ENCODE data around the gene SKOR1. TPM values are rescaled to one million over a fixed set of nuclear protein-coding genes. Genes with fewer than 3 reads are reported as not detected.

Gene SKOR1
- total RNA-seq, 5 donors from 2014 or later (not counting 1 experiment from before 2014, with no cell fraction given): 0.79 to 2.7 (median 1.3) TPM

DNA sequence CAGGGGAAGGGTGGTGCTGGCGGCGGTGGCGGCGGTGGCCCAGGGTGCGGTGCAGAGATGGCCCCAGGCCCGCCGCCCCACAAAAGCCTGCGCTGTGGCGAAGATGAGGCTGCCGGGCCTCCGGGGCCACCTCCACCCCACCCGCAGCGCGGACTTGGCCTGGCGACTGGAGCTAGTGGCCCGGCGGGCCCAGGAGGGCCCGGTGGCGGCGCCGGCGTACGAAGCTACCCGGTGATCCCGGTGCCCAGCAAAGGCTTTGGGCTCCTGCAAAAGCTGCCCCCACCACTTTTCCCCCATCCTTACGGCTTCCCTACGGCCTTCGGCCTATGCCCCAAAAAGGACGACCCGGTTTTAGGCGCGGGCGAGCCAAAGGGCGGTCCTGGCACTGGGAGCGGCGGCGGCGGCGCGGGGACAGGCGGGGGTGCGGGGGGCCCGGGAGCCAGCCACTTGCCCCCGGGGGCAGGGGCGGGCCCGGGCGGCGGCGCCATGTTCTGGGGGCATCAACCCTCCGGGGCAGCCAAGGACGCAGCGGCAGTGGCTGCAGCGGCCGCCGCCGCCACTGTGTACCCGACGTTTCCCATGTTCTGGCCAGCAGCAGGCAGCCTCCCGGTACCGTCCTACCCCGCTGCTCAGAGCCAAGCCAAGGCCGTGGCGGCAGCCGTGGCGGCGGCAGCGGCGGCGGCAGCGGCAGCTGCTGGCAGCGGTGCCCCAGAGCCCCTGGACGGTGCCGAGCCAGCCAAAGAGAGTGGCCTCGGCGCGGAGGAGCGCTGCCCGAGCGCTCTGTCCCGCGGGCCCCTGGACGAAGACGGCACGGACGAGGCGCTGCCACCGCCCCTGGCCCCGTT, 1.6 kb downstream of the SKOR1 start:
- H3K27ac Mint-ChIP-seq: no peak overlapping the region
- H3K36me3 ChIP-seq (ENCODE audit: control insufficient read depth in 2 of 2, extremely low read depth in 1 of 2, insufficient read depth in 1 of 2, low read length in 1 of 2): no peaks in the 10 kb centered on the region
- H3K27me3 Mint-ChIP-seq: peaks cover 50 to 73% of the 10 kb centered on the region in 2 donors
- H3K27ac ChIP-seq (ENCODE audit: low read length): no peak overlapping the region
- DNase-seq (peak in 1 of 35 experiments; percentile 10), ATAC-seq (replicated peaks in 1 of 4) (no peak)
- H3K4me1 Mint-ChIP-seq: peaks cover 40 to 57% (median 52%) of the 10 kb centered on the region in 3 donors
- no peaks in the 10 kb centered on the region for H3K9me3 ChIP-seq
- peaks cover 10 to 89% of the 10 kb centered on the region in 2 experiments for H3K27me3 ChIP-seq (replicated peaks in 1 of 2; ENCODE audit: control insufficient read depth in 2 of 2, extremely low read depth in 1 of 2, insufficient read depth in 2 of 2, low read length in 1 of 2)
- H3K4me3 ChIP-seq (ENCODE audit: control insufficient read depth in 1 of 2, extremely low read depth in 1 of 2, low read length in 1 of 2): no peak overlapping the region
- ChIA-PET CTCF (no interaction called here), POLR2A (no interaction called here)
- H3K4me1 ChIP-seq (ENCODE audit: control insufficient read depth in 1 of 2, extremely low read depth in 1 of 2, insufficient read depth in 2 of 2, low read length in 2 of 2): peaks cover 7 to 68% of the 10 kb centered on the region in 2 experiments
- H3K9me3 Mint-ChIP-seq: no peaks in the 10 kb centered on the region
- peak overlapping the region in 1 of 3 donors; percentile 87 for H3K4me3 Mint-ChIP-seq
- H3K36me3 Mint-ChIP-seq: no peaks in the 10 kb centered on the region
- 14% methylated on average over 88 of the region's 88 CpGs for WGBS (ENCODE audit: insufficient coverage)

DNA sequence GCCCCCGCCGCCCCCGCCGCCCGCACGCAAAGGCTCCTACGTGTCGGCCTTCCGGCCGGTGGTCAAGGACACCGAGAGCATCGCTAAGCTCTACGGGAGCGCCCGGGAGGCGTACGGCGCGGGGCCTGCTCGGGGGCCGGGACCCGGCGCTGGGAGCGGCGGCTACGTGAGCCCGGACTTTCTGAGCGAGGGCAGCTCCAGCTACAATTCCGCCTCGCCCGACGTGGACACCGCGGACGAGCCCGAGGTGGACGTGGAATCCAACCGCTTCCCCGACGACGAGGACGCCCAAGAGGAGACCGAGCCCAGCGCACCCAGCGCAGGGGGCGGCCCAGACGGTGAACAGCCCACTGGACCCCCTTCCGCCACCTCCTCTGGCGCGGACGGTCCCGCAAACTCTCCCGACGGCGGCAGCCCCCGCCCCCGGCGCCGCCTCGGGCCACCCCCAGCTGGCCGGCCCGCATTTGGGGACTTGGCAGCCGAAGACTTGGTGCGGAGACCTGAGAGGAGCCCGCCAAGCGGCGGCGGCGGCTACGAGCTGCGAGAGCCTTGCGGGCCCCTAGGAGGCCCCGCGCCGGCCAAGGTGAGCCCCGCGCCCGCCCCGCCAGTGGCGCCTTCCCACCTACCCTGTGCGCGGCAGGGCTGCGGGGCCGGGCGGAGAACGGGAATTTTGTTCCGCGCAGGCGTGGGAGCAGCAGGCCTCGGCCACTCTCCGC, 2.4 kb downstream of the SKOR1 start:
- Histone ChIP-seq H3K27ac (ENCODE audit: low read length) (no peak overlapping the region), H3K4me3 (ENCODE audit: control insufficient read depth in 1 of 2, extremely low read depth in 1 of 2, low read length in 1 of 2) (peak overlapping the region in 1 of 2 donors; percentile 25), H3K4me1 (ENCODE audit: control insufficient read depth in 1 of 2, extremely low read depth in 1 of 2, insufficient read depth in 2 of 2, low read length in 2 of 2) (peaks cover 10 to 65% of the 10 kb centered on the region in 2 experiments), H3K27me3 (replicated peaks in 1 of 2; ENCODE audit: control insufficient read depth in 2 of 2, extremely low read depth in 1 of 2, insufficient read depth in 2 of 2, low read length in 1 of 2) (peaks cover 12 to 89% of the 10 kb centered on the region in 2 experiments), H3K36me3 (ENCODE audit: control insufficient read depth in 2 of 2, extremely low read depth in 1 of 2, insufficient read depth in 1 of 2, low read length in 1 of 2) (no peaks in the 10 kb centered on the region), H3K9me3 (no peaks in the 10 kb centered on the region)
- WGBS (ENCODE audit: insufficient coverage): 10% methylated on average over 91 of the region's 91 CpGs
- H3K36me3 Mint-ChIP-seq: no peaks in the 10 kb centered on the region
- H3K27ac Mint-ChIP-seq: no peak overlapping the region
- DNase-seq: peak in 1 of 35 experiments; percentile 16
- CTCF ChIA-PET: no interaction called here
- peak in 1 of 4 experiments; percentile 27 for ATAC-seq (replicated peaks in 1 of 4)
- POLR2A ChIA-PET: no interaction called here
- H3K4me1 Mint-ChIP-seq: peaks cover 33 to 50% (median 46%) of the 10 kb centered on the region in 3 donors
- H3K4me3 Mint-ChIP-seq: peak overlapping the region in 1 of 3 donors; percentile 75
- peaks cover 49 to 69% of the 10 kb centered on the region in 2 donors for H3K27me3 Mint-ChIP-seq
- no peaks in the 10 kb centered on the region for H3K9me3 Mint-ChIP-seq

DNA sequence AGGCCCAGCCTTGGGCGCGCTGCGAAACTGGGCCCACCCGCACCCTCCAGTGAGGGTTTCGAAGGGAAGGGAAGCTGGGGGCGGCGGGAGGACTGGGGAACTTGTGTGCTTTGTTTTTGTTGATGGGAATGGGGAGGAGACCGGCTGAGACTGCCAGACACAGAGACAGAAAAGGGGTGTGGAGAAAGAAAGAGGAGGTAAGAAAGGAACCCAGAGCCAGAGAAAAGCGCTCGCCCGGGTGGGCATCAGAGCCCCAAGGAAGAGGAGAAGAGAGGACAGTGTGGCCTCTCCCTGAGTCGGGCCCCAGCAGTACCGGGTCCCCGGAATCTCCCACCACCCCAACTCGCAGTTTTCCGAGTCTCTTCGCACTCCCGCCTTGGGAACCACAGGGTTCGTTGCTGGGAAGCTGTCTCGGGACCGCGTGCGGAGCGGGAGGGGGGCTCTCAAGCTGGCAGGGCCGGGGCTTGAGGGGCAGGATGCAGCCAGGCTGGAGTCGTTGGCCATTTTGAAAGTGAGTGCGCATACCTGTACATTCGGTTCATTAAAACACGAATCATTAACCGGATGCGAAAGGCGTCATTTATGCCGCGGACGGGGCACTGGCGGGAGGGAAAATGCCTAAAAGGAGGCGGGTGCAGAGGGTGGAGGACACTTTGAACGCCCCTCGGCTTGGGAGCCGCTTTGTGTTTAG, 3.1 kb downstream of the SKOR1 start:
- Mint-ChIP-seq H3K27ac (peak overlapping the region in 1 of 2 donors; percentile 23), H3K36me3 (no peaks in the 10 kb centered on the region), H3K4me1 (peaks cover 39 to 55% (median 52%) of the 10 kb centered on the region in 3 donors), H3K9me3 (no peaks in the 10 kb centered on the region), H3K27me3 (peaks cover 53 to 73% of the 10 kb centered on the region in 2 donors), H3K4me3 (peak overlapping the region; percentile 39 to 75 (median 49))
- Histone ChIP-seq H3K4me3 (ENCODE audit: control insufficient read depth in 1 of 2, extremely low read depth in 1 of 2, low read length in 1 of 2) (peak overlapping the region in 1 of 2 donors; percentile 59), H3K9me3 (no peaks in the 10 kb centered on the region), H3K27me3 (replicated peaks in 1 of 2; ENCODE audit: control insufficient read depth in 2 of 2, extremely low read depth in 1 of 2, insufficient read depth in 2 of 2, low read length in 1 of 2) (peaks cover 14 to 93% of the 10 kb centered on the region in 2 experiments), H3K36me3 (ENCODE audit: control insufficient read depth in 2 of 2, extremely low read depth in 1 of 2, insufficient read depth in 1 of 2, low read length in 1 of 2) (no peaks in the 10 kb centered on the region), H3K4me1 (ENCODE audit: control insufficient read depth in 1 of 2, extremely low read depth in 1 of 2, insufficient read depth in 2 of 2, low read length in 2 of 2) (peaks cover 15 to 68% of the 10 kb centered on the region in 2 experiments), H3K27ac (ENCODE audit: low read length) (no peak overlapping the region)
- ChIA-PET CTCF (no interaction called here), POLR2A (no interaction called here)
- DNase-seq (peak in 1 of 35 experiments; percentile 17), ATAC-seq (replicated peaks in 1 of 4) (no peak)
- WGBS (ENCODE audit: insufficient coverage): 9% methylated on average over 28 of the region's 40 CpGs

DNA sequence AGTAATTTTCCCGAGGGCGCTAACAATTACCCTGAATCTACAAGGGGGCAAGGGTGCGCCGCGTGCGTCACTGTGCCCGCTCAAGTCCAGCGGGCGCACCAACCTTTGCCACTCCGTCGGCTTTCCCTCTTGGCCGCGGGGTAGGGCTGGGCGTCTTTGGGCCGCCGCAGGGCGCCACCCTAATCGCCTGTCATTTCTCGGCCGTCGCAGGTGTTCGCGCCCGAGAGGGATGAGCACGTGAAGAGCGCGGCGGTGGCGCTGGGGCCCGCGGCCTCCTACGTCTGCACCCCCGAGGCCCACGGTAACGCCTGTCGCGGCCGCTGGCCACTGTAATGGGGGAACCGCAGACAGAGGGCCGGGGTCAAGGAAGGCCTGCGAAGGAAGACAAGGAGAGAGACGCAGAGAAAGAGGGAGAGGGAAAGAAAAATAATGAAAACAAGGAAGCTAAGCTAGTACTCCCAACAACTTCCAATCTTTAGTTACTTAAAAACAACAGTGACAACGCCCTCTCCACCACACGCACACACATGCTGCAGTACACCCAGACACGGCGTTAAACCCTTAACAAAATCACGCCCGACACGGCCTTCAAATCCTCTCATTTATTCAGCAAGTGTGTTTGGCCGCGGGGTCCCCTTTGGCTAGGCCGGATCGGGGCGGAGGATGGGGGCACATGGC, 3.8 kb downstream of the SKOR1 start:
- POLR2A ChIA-PET: no interaction called here
- Mint-ChIP-seq H3K36me3 (no peaks in the 10 kb centered on the region), H3K4me1 (peaks cover 39 to 54% (median 51%) of the 10 kb centered on the region in 3 donors), H3K9me3 (no peaks in the 10 kb centered on the region), H3K27ac (no peak overlapping the region), H3K4me3 (peak overlapping the region in 2 of 3 donors; percentile 9 to 75), H3K27me3 (peaks cover 53 to 73% of the 10 kb centered on the region in 2 donors)
- peak overlapping the region in 1 of 2 donors; percentile 59 for H3K4me3 ChIP-seq (ENCODE audit: control insufficient read depth in 1 of 2, extremely low read depth in 1 of 2, low read length in 1 of 2)
- peaks cover 20 to 69% of the 10 kb centered on the region in 2 experiments for H3K4me1 ChIP-seq (ENCODE audit: control insufficient read depth in 1 of 2, extremely low read depth in 1 of 2, insufficient read depth in 2 of 2, low read length in 2 of 2)
- 16% methylated on average over 39 of the region's 54 CpGs for WGBS (ENCODE audit: insufficient coverage)
- H3K9me3 ChIP-seq: no peaks in the 10 kb centered on the region
- CTCF ChIA-PET: interaction anchor here in 1 of 2 donors (0.7 kb wide), 1 partner anchor 1031 kb away, joined by 4 read pairs; no protein-coding TSS in a partner anchor
- peak in 1 of 35 experiments; percentile 25 for DNase-seq
- H3K36me3 ChIP-seq (ENCODE audit: control insufficient read depth in 2 of 2, extremely low read depth in 1 of 2, insufficient read depth in 1 of 2, low read length in 1 of 2): no peaks in the 10 kb centered on the region
- peaks cover 14 to 93% of the 10 kb centered on the region in 2 experiments for H3K27me3 ChIP-seq (replicated peaks in 1 of 2; ENCODE audit: control insufficient read depth in 2 of 2, extremely low read depth in 1 of 2, insufficient read depth in 2 of 2, low read length in 1 of 2)
- H3K27ac ChIP-seq (ENCODE audit: low read length): no peak overlapping the region
- ATAC-seq (replicated peaks in 1 of 4): no peak

DNA sequence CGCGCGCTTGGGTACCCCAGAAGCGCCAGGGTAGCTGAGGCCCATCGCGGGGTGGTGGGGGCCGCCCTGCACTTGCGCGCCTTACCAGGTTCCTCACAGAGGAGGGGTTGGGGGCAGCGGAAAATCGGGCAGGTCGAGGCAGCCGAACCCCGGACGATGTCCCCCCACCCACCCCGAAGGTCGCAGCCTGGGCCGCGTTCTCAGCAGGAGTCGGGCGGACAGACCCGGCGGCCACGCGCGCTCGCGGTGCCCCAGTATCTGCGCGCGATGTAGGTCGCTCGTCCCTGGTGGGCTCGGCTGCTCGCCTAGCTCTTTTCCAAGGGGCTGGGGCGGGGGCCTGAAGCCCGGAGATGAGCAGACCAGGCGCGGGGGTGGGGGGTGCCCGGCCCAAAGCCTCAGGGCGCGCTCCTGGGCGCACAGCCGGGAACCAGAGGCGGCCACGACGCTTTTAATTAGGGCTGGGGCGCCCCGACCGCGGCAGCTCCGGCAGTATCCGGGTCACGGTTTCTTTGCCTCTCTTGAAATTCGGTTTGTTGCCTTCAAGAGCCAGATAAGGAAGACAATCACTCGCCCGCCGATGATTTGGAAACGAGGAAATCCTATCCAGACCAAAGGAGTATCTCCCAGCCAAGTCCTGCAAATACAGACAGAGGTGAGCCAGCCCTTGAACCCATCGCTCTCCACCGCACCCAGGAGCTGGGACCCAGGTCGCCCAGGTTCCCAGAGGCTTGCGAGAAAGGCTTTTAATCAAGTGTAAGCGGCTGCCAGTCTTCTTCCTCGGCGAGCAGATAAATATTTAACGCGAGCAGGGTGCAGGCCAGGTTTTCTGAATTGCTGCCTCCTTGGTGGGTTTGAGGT, 4.6 kb downstream of the SKOR1 start:
- CTCF ChIA-PET: interaction anchor here in 1 of 2 donors (0.7 kb wide), 1 partner anchor 1032 kb away, joined by 4 read pairs; no protein-coding TSS in a partner anchor
- Mint-ChIP-seq H3K4me1 (peaks cover 42 to 53% (median 52%) of the 10 kb centered on the region in 3 donors), H3K27me3 (peaks cover 53 to 72% of the 10 kb centered on the region in 2 donors), H3K9me3 (no peaks in the 10 kb centered on the region), H3K4me3 (peak overlapping the region in 1 of 3 donors; percentile 75), H3K36me3 (no peaks in the 10 kb centered on the region), H3K27ac (peak overlapping the region in 1 of 2 donors; percentile 21)
- Histone ChIP-seq H3K27me3 (replicated peaks in 1 of 2; ENCODE audit: control insufficient read depth in 2 of 2, extremely low read depth in 1 of 2, insufficient read depth in 2 of 2, low read length in 1 of 2) (peaks cover 10 to 93% of the 10 kb centered on the region in 2 experiments), H3K27ac (ENCODE audit: low read length) (no peak overlapping the region), H3K4me3 (ENCODE audit: control insufficient read depth in 1 of 2, extremely low read depth in 1 of 2, low read length in 1 of 2) (peak overlapping the region in 1 of 2 donors; percentile 59), H3K9me3 (no peaks in the 10 kb centered on the region), H3K36me3 (ENCODE audit: control insufficient read depth in 2 of 2, extremely low read depth in 1 of 2, insufficient read depth in 1 of 2, low read length in 1 of 2) (no peaks in the 10 kb centered on the region), H3K4me1 (ENCODE audit: control insufficient read depth in 1 of 2, extremely low read depth in 1 of 2, insufficient read depth in 2 of 2, low read length in 2 of 2) (peaks cover 21 to 69% of the 10 kb centered on the region in 2 experiments)
- DNase-seq (peak in 1 of 35 experiments; percentile 11), ATAC-seq (replicated peaks in 1 of 4) (no peak)
- POLR2A ChIA-PET: no interaction called here
- WGBS (ENCODE audit: insufficient coverage): 12% methylated on average over 46 of the region's 68 CpGs
